ENCODE data around the gene TCERG1. TPM values are rescaled to one million over a fixed set of nuclear protein-coding genes. Genes with fewer than 3 reads are reported as not detected.

Gene TCERG1
- total RNA-seq, 4 donors from 2014 or later, result 28.1 to 38.6 (median 29.9) TPM

- Histone ChIP-seq H3K36me3 (no peaks in the 10 kb centered on the region), H3K27ac (replicated peaks in 1 of 4) (no peak overlapping the region), H3K9me3 (no peaks in the 10 kb centered on the region), H3K4me1 (no peaks in the 10 kb centered on the region), H3K4me3 (no peak overlapping the region), H3K27me3 (no peaks in the 10 kb centered on the region)
- DNase-seq (ENCODE audit: extremely low spot score), result no peak
- 30% methylated on average over 16 of the region's 16 CpGs for WGBS
- intact Hi-C loops (cut with DNase I), result loop anchor here (5.0 kb wide), 2 partner anchors 425 to 650 kb away; no protein-coding TSS in a partner anchor
- TF ChIP-seq POLR2AphosphoS5 (IDR thresholded peaks at IDR 0.05) (no peak), CTCF (IDR thresholded peaks at IDR 0.05) (peak; percentile 61 to 83 (median 68))
These were observed 95.1 kb downstream of the TCERG1 start for GRCh38 chr5:146541958-146542849.

- no peak for DNase-seq (ENCODE audit: extremely low spot score)
- no peak overlapping the region for H3K4me3 ChIP-seq
- H3K4me1 ChIP-seq, result no peaks in the 10 kb centered on the region
- TF ChIP-seq CTCF (IDR thresholded peaks at IDR 0.05) (no peak), EP300 (IDR thresholded peaks at IDR 0.05) (no peak), POLR2A (IDR thresholded peaks at IDR 0.05; ENCODE audit: low read depth) (no peak), POLR2AphosphoS5 (IDR thresholded peaks at IDR 0.05) (no peak)
- H3K27ac ChIP-seq (replicated peaks in 1 of 4), result no peak overlapping the region
- no peaks in the 10 kb centered on the region for H3K27me3 ChIP-seq
- intact Hi-C loops (cut with DNase I), result loop anchor here (5.0 kb wide), 2 partner anchors 423 to 648 kb away; no protein-coding TSS in a partner anchor
- H3K9me3 ChIP-seq, result no peaks in the 10 kb centered on the region
- H3K36me3 ChIP-seq, result no peaks in the 10 kb centered on the region
These were observed 97.1 kb downstream of the TCERG1 start for GRCh38 chr5:146544232-146544631.

GRCh38 chr5:146548781-146549449 is 101.8 kb downstream of the TCERG1 start:
- intact Hi-C loops (cut with DNase I), result no loop called here
- H3K27me3 ChIP-seq, result no peaks in the 10 kb centered on the region

GRCh38 chr5:146549615-146550014 is 102.5 kb downstream of the TCERG1 start:
- intact Hi-C loops (cut with DNase I), result no loop called here
- no peaks in the 10 kb centered on the region for H3K4me1 ChIP-seq
- no peaks in the 10 kb centered on the region for H3K9me3 ChIP-seq
- DNase-seq (ENCODE audit: extremely low spot score), result no peak
- no peak for TF ChIP-seq CTCF (IDR thresholded peaks at IDR 0.05)
- no peak for TF ChIP-seq POLR2AphosphoS5 (IDR thresholded peaks at IDR 0.05)
- no peak for TF ChIP-seq POLR2A (IDR thresholded peaks at IDR 0.05; ENCODE audit: low read depth)
- TF ChIP-seq EP300 (IDR thresholded peaks at IDR 0.05), result no peak
- no peak overlapping the region for H3K4me3 ChIP-seq
- H3K36me3 ChIP-seq, result no peaks in the 10 kb centered on the region
- no peak overlapping the region for H3K27ac ChIP-seq (replicated peaks in 1 of 4)
- no peaks in the 10 kb centered on the region for H3K27me3 ChIP-seq

More at GRCh38 chr5:146548781-146549449, 101.8 kb downstream of the TCERG1 start:
- H3K36me3 ChIP-seq, result no peaks in the 10 kb centered on the region
- DNase-seq (ENCODE audit: extremely low spot score), result no peak
- H3K9me3 ChIP-seq, result no peaks in the 10 kb centered on the region
- no peaks in the 10 kb centered on the region for H3K4me1 ChIP-seq
- H3K27ac ChIP-seq (replicated peaks in 1 of 4), result no peak overlapping the region
- WGBS, result 51% methylated on average over 2 of the region's 2 CpGs
- no peak for TF ChIP-seq EP300 (IDR thresholded peaks at IDR 0.05)
- no peak for TF ChIP-seq POLR2AphosphoS5 (IDR thresholded peaks at IDR 0.05)
- no peak for TF ChIP-seq POLR2A (IDR thresholded peaks at IDR 0.05; ENCODE audit: low read depth)
- TF ChIP-seq CTCF (IDR thresholded peaks at IDR 0.05), result no peak
- no peak overlapping the region for H3K4me3 ChIP-seq

Measured in esophagus muscularis mucosa (tissue), 4 donors.